HPDE6-E6E7 (cell line): ENCODE measurements around the gene PSPC1.

Experiments
- DNase-seq: peaks from one replicate; pipeline ENCODE4 v3.0.0; 2011; ENCODE audit warnings: missing footprints; ENCODE audit errors: extremely low spot score

The PSPC1 gene

GRCh38 chr13:19673473-19674430 is 109.0 kb downstream of the PSPC1 start:
- DNase-seq, result no peak

- no peak for DNase-seq
Observed at GRCh38 chr13:19672990-19673389, 109.8 kb downstream of the PSPC1 start.

GRCh38 chr13:19670147-19670546 is 112.6 kb downstream of the PSPC1 start:
- no peak for DNase-seq

- no peak for DNase-seq
Observed at GRCh38 chr13:19668778-19669177, 114.0 kb downstream of the PSPC1 start.

- DNase-seq, result no peak
Observed at GRCh38 chr13:19665427-19665859, 117.3 kb downstream of the PSPC1 start.

- no peak for DNase-seq
Observed at GRCh38 chr13:19664481-19665230, 118.1 kb downstream of the PSPC1 start.

- DNase-seq, result no peak
Observed at GRCh38 chr13:19663416-19663979, 119.2 kb downstream of the PSPC1 start.

GRCh38 chr13:19661561-19661960 is 121.2 kb downstream of the PSPC1 start:
- no peak for DNase-seq

GRCh38 chr13:19661126-19661525 is 121.6 kb downstream of the PSPC1 start:
- no peak for DNase-seq

GRCh38 chr13:19658831-19659230 is 123.9 kb downstream of the PSPC1 start:
- no peak for DNase-seq

- DNase-seq, result no peak
Observed at GRCh38 chr13:19657872-19658591, 124.7 kb downstream of the PSPC1 start.
